Activated naive CD8-positive, alpha-beta T cell (primary cell): ENCODE results near the gene ZDHHC1.

Source experiments
- H3K27ac Mint-ChIP-seq: one replicate; pipeline ENCODE4 v1.8.0; 2021; ENCODE audit warnings: mixed read lengths
- H3K27me3 Mint-ChIP-seq: one replicate; pipeline ENCODE4 v1.8.0; 2021; ENCODE audit warnings: mixed read lengths
- H3K36me3 Mint-ChIP-seq: one replicate; pipeline ENCODE4 v1.8.0; 2021; ENCODE audit warnings: mixed read lengths
- H3K4me1 Mint-ChIP-seq: one replicate; pipeline ENCODE4 v1.8.0; 2021; ENCODE audit warnings: low read depth, mixed read lengths
- H3K4me3 Mint-ChIP-seq: one replicate; pipeline ENCODE4 v1.8.0; 2021; ENCODE audit warnings: mild to moderate bottlenecking, mixed read lengths
- H3K9me3 Mint-ChIP-seq: one replicate; pipeline ENCODE4 v1.8.0; 2021; ENCODE audit warnings: low read depth, mixed read lengths

ZDHHC1 gene

GRCh38 chr16:67399218-67399733 lies 17.0 kb downstream of the ZDHHC1 start:
- H3K36me3 Mint-ChIP-seq, result no peaks in the 10 kb centered on the region
- H3K27ac Mint-ChIP-seq, result no peak overlapping the region
- no peak overlapping the region for H3K4me3 Mint-ChIP-seq
- H3K27me3 Mint-ChIP-seq, result peaks cover 9% of the 10 kb centered on the region
- H3K4me1 Mint-ChIP-seq, result peaks cover under 1% of the 10 kb centered on the region
- H3K9me3 Mint-ChIP-seq, result no peaks in the 10 kb centered on the region

GRCh38 chr16:67398546-67399217 lies 17.6 kb downstream of the ZDHHC1 start:
- Mint-ChIP-seq H3K27me3 (peaks cover 13% of the 10 kb centered on the region), H3K4me3 (no peak overlapping the region), H3K36me3 (no peaks in the 10 kb centered on the region), H3K4me1 (peaks cover 4% of the 10 kb centered on the region), H3K27ac (no peak overlapping the region), H3K9me3 (no peaks in the 10 kb centered on the region)

GRCh38 chr16:67397812-67398545 lies 18.3 kb downstream of the ZDHHC1 start:
- no peaks in the 10 kb centered on the region for H3K9me3 Mint-ChIP-seq
- H3K36me3 Mint-ChIP-seq, result no peaks in the 10 kb centered on the region
- peaks cover 4% of the 10 kb centered on the region for H3K4me1 Mint-ChIP-seq
- no peak overlapping the region for H3K4me3 Mint-ChIP-seq
- no peak overlapping the region for H3K27ac Mint-ChIP-seq
- H3K27me3 Mint-ChIP-seq, result peaks cover 11% of the 10 kb centered on the region

- Mint-ChIP-seq H3K9me3 (no peaks in the 10 kb centered on the region), H3K36me3 (no peaks in the 10 kb centered on the region), H3K27ac (no peak overlapping the region), H3K4me1 (peaks cover 6% of the 10 kb centered on the region), H3K4me3 (no peak overlapping the region), H3K27me3 (peaks cover 15% of the 10 kb centered on the region)
Observed at GRCh38 chr16:67397036-67397801, 19.1 kb downstream of the ZDHHC1 start.

GRCh38 chr16:67396159-67397035 lies 19.9 kb downstream of the ZDHHC1 start:
- peaks cover 11% of the 10 kb centered on the region for H3K27me3 Mint-ChIP-seq

GRCh38 chr16:67395458-67396158 lies 20.7 kb downstream of the ZDHHC1 start:
- Mint-ChIP-seq H3K4me1 (peaks cover 6% of the 10 kb centered on the region), H3K27me3 (peaks cover 11% of the 10 kb centered on the region), H3K36me3 (no peaks in the 10 kb centered on the region), H3K27ac (no peak overlapping the region), H3K9me3 (no peaks in the 10 kb centered on the region), H3K4me3 (peak overlapping the region; percentile 42)

More at GRCh38 chr16:67396159-67397035, 19.9 kb downstream of the ZDHHC1 start:
- Mint-ChIP-seq H3K9me3 (no peaks in the 10 kb centered on the region), H3K4me1 (peaks cover 6% of the 10 kb centered on the region), H3K4me3 (no peak overlapping the region), H3K36me3 (no peaks in the 10 kb centered on the region), H3K27ac (no peak overlapping the region)

GRCh38 chr16:67395105-67395457 lies 21.2 kb downstream of the ZDHHC1 start:
- Mint-ChIP-seq H3K27ac (no peak overlapping the region), H3K4me3 (peak overlapping the region; percentile 42), H3K36me3 (no peaks in the 10 kb centered on the region), H3K27me3 (peaks cover 11% of the 10 kb centered on the region), H3K9me3 (no peaks in the 10 kb centered on the region), H3K4me1 (peaks cover 6% of the 10 kb centered on the region)

- peaks cover 11% of the 10 kb centered on the region for H3K27me3 Mint-ChIP-seq
- H3K4me1 Mint-ChIP-seq, result peaks cover 6% of the 10 kb centered on the region
- H3K4me3 Mint-ChIP-seq, result peak overlapping the region; percentile 66
- H3K9me3 Mint-ChIP-seq, result no peaks in the 10 kb centered on the region
- no peaks in the 10 kb centered on the region for H3K36me3 Mint-ChIP-seq
- no peak overlapping the region for H3K27ac Mint-ChIP-seq
Observed at GRCh38 chr16:67394155-67395104, 21.8 kb downstream of the ZDHHC1 start.

GRCh38 chr16:67393788-67394154 lies 22.5 kb downstream of the ZDHHC1 start:
- H3K4me3 Mint-ChIP-seq, result peak overlapping the region; percentile 66
- H3K4me1 Mint-ChIP-seq, result peaks cover 6% of the 10 kb centered on the region
- peaks cover 11% of the 10 kb centered on the region for H3K27me3 Mint-ChIP-seq
- H3K27ac Mint-ChIP-seq, result no peak overlapping the region
- H3K36me3 Mint-ChIP-seq, result no peaks in the 10 kb centered on the region
- H3K9me3 Mint-ChIP-seq, result no peaks in the 10 kb centered on the region

- Mint-ChIP-seq H3K27ac (peak within 1 kb of the TSS; percentile 8), H3K4me1 (peaks cover 6% of the 10 kb centered on the region), H3K9me3 (no peaks in the 10 kb centered on the region), H3K36me3 (no peaks in the 10 kb centered on the region), H3K27me3 (peaks cover 11% of the 10 kb centered on the region), H3K4me3 (peak within 1 kb of the TSS; percentile 66)
Observed at GRCh38 chr16:67393111-67393787, 23.0 kb downstream of the ZDHHC1 start, which contains the start of gene TPPP3. TSS of gene TPPP3 (minus strand) at chr16:67393498. CDS start at chr16:67391111, 2,387 bp downstream.

- Mint-ChIP-seq H3K36me3 (no peaks in the 10 kb centered on the region), H3K9me3 (no peaks in the 10 kb centered on the region), H3K4me1 (peaks cover 6% of the 10 kb centered on the region), H3K27me3 (peaks cover 11% of the 10 kb centered on the region), H3K27ac (peak overlapping the region; percentile 8), H3K4me3 (no peak overlapping the region)
Observed at GRCh38 chr16:67392301-67393059, 23.8 kb downstream of the ZDHHC1 start.
